GM12878 (cell line): ENCODE results near the gene TAB2. TPM values are rescaled to one million over a fixed set of nuclear protein-coding genes. Genes with fewer than 3 reads are reported as not detected.
A peak's percentile ranks its signal among the peaks of the same experiment; 100 is the strongest.

Experiments
- ATAC-seq: fragments of 200-7000 bp; cut with Tn5 transposase; 3 replicates; pipeline ENCODE4 v1.9.1; 2020; ENCODE audit warnings: mild to moderate bottlenecking, moderate library complexity
- BruUV-seq: library from RNA; stranded (reverse); fragments of 400-500 nt; replicated peaks from 2 replicates; lab custom pipeline; 2021; lab: Mats Ljungman, UMichigan
- CTCF ChIA-PET: fragments of 300-600 bp; sonication (Branson Sonifier 250); formaldehyde crosslinking; extraction: SDS; loops from one replicate; lab custom pipeline; 2021; ENCODE audit warnings: inconsistent platforms; lab: Yijun Ruan, JAX
- POLR2A ChIA-PET: fragments of 350-600 bp; formaldehyde crosslinking; extraction: SDS; loops from one replicate; lab custom pipeline; 2021; ENCODE audit warnings: inconsistent platforms; lab: Charles Lee
- RAD21 ChIA-PET: fragments of 300-600 bp; sonication (Branson Sonifier 250); formaldehyde crosslinking; loops from one replicate; lab custom pipeline; 2023; ENCODE audit warnings: antibody characterized with exemption; ENCODE audit not compliant: unreplicated experiment; lab: Charles Lee
- SMC1A ChIA-PET: fragments of 300-600 bp; sonication (Branson Sonifier 250); formaldehyde crosslinking; loops from one replicate; lab custom pipeline; 2023; ENCODE audit not compliant: unreplicated experiment, uncharacterized antibody; lab: Charles Lee
- DNase-seq: peaks from one replicate; pipeline ENCODE4 v3.0.0-alpha.2; 2011; ENCODE audit warnings: low read depth, low spot score
- FAIRE-seq: peaks from 3 replicates; lab custom pipeline; 2011; peaks lifted over from hg19 to GRCh38; lab: Jason Lieb, UNC
- H2AFZ ChIP-seq: 2 replicates; pipeline ENCODE4 v1.6.0; 2011; ENCODE audit warnings: low read depth, low read length, control low read depth; ENCODE audit not compliant: control insufficient read depth
- H3K27ac ChIP-seq: 2 replicates; pipeline ENCODE4 v1.5.1; 2011; ENCODE audit warnings: control low read depth; ENCODE audit not compliant: control insufficient read depth, insufficient read depth
- H3K27me3 ChIP-seq, 2 experiments: replicated peaks in 1 of 2; 2 replicates each; pipeline versions ENCODE4 v1.6.0 to v1.6.1; 2011; ENCODE audit warnings: low read length in 1 of 2; ENCODE audit not compliant: control insufficient read depth in 2 of 2, insufficient read depth in 2 of 2
- H3K36me3 ChIP-seq, 2 experiments: 2 replicates each; pipeline ENCODE4 v1.5.1; 2011; ENCODE audit warnings: low read length in 1 of 2; ENCODE audit not compliant: control insufficient read depth in 2 of 2, insufficient read depth in 2 of 2
- H3K4me1 ChIP-seq: 2 replicates; pipeline ENCODE4 v1.6.1; 2011; ENCODE audit warnings: mild to moderate bottlenecking, low read length, moderate library complexity, mixed read lengths; ENCODE audit not compliant: control insufficient read depth, insufficient read depth
- H3K4me2 ChIP-seq: 2 replicates; pipeline ENCODE4 v1.6.0; 2011; ENCODE audit warnings: control low read depth; ENCODE audit not compliant: control insufficient read depth, insufficient read depth
- H3K4me3 ChIP-seq: fragments of 200-600 bp; sonication (generic); 2 replicates; pipeline ENCODE4 v1.5.1; 2016
- H3K79me2 ChIP-seq: 2 replicates; pipeline ENCODE4 v1.6.0; 2011; ENCODE audit warnings: low read length; ENCODE audit not compliant: control insufficient read depth, insufficient read depth
- H3K9ac ChIP-seq: 2 replicates; pipeline ENCODE4 v1.8.0; 2011; ENCODE audit warnings: low read length, control low read depth, mixed read lengths; ENCODE audit not compliant: control insufficient read depth, insufficient read depth
- H3K9me3 ChIP-seq: replicated peaks from 3 replicates; pipeline ENCODE4 v1.5.1; 2011; ENCODE audit warnings: mild to moderate bottlenecking, low read length; ENCODE audit not compliant: control insufficient read depth, insufficient read depth
- H4K20me1 ChIP-seq: 2 replicates; pipeline ENCODE4 v1.6.0; 2011; ENCODE audit not compliant: control insufficient read depth, insufficient read depth
- EED ChIP-seq: sonication (generic); IDR thresholded peaks from 2 replicates; pipeline ENCODE4 v1.6.1; 2016; ENCODE audit warnings: antibody characterized with exemption, low read depth
- HDAC6 ChIP-seq: fragments of 200-600 bp; sonication (generic); IDR thresholded peaks from one replicate; pipeline ENCODE4 v1.8.0; 2017; ENCODE audit warnings: antibody characterized with exemption; ENCODE audit not compliant: unreplicated experiment
- KLF5 ChIP-seq: fragments of 450-650 bp; IDR thresholded peaks from 2 replicates; pipeline ENCODE4 v1.6.1; 2014; ENCODE audit warnings: mild to moderate bottlenecking; ENCODE audit not compliant: partially characterized antibody
- RAD21 ChIP-seq: IDR thresholded peaks from 2 replicates; pipeline ENCODE4 v1.6.1; 2011; ENCODE audit warnings: mild to moderate bottlenecking, low read depth, low read length, moderate library complexity; ENCODE audit not compliant: insufficient read depth
- RCOR1 ChIP-seq: conservative IDR thresholded peaks from 2 replicates; pipeline ENCODE4 v1.6.1; 2012; ENCODE audit warnings: low read depth, low read length, improper control_type of control experiment
- RELB ChIP-seq: fragments of 450-650 bp; IDR thresholded peaks from 2 replicates; pipeline ENCODE4 v1.6.1; 2017; ENCODE audit warnings: low read depth, mild to moderate bottlenecking, moderate library complexity
- SPI1 ChIP-seq: IDR thresholded peaks from 2 replicates; pipeline ENCODE4 v1.6.1; 2011; ENCODE audit warnings: low read depth, mild to moderate bottlenecking, low read length, moderate library complexity, borderline replicate concordance; ENCODE audit not compliant: insufficient read depth
- STAT1 ChIP-seq: fragments of 450-650 bp; conservative IDR thresholded peaks from 2 replicates; pipeline ENCODE4 v1.6.1; 2014; ENCODE audit warnings: antibody characterized with exemption, mild to moderate bottlenecking
- WRNIP1 ChIP-seq: IDR thresholded peaks from 2 replicates; pipeline ENCODE4 v1.6.1; 2011; ENCODE audit warnings: low read depth, low read length, improper control_type of control experiment, borderline replicate concordance
- ZBED1 ChIP-seq: IDR thresholded peaks from 2 replicates; pipeline ENCODE4 v1.6.1; 2016; ENCODE audit warnings: borderline replicate concordance
- ZNF24 ChIP-seq: fragments of 450-650 bp; IDR thresholded peaks from 2 replicates; pipeline ENCODE4 v1.6.1; 2017; ENCODE audit warnings: antibody characterized with exemption, mild to moderate bottlenecking
- ZNF274 ChIP-seq: IDR thresholded peaks from one replicate; pipeline ENCODE4 v1.8.0; 2011; ENCODE audit not compliant: insufficient read length, insufficient read depth
- ZZZ3 ChIP-seq: IDR thresholded peaks from 2 replicates; pipeline ENCODE4 v1.6.1; 2011; ENCODE audit warnings: low read depth; ENCODE audit not compliant: control insufficient read depth, insufficient read length
- WGBS: methylation state at CpG from one replicate; pipeline ENCODE4 v1.1.6; 2016; ENCODE audit warnings: low lambda C conversion rate; ENCODE audit not compliant: insufficient replicate concordance, insufficient coverage; ENCODE audit errors: missing lambda C conversion rate; 5-methylcytosine and 5-hydroxymethylcytosine counted together
- in situ Hi-C: fragments of 300-500 bp; cut with MboI; formaldehyde crosslinking; loops from 9 replicates; pipeline ENCODE4 v1.14.3; 2018; ENCODE audit warnings: mixed read lengths
- intact Hi-C: fragments of 100-400 bp; cut with micrococcal nuclease; formaldehyde crosslinking; loops from one replicate; pipeline ENCODE4 v1.14.2; 2022; ENCODE audit not compliant: unreplicated experiment
- polyA plus RNA-seq, 11 experiments: library from polyadenylated mRNA; depleted of rRNA in 4 of 11; unstranded in 6 of 11; stranded (reverse) in 5 of 11; fragments of >200 nt; fragmentation: Nextera tagmentation in 4 of 11; fragmentation: Illumina TruSeq in 1 of 11; extraction: Ambion mirVana in 4 of 11; extraction: Trizol in 1 of 11; gene quantifications; 1 replicate in 1 of 11; 2 replicates in 10 of 11; pipeline versions ENCODE4 v1.2.1 to v1.2.3, GENCODE V29; 2011 to 2016; ENCODE audit warnings: inconsistent platforms in 2 of 11, missing spikeins in 2 of 11, low read depth in 1 of 11
- total RNA-seq, 4 experiments: library from RNA; depleted of rRNA in 3 of 4; stranded (reverse); fragments of >200 nt in 3 of 4; fragmentation: Illumina TruSeq in 1 of 4; extraction: Trizol in 1 of 4; gene quantifications; 2 replicates each; pipeline versions ENCODE4 v1.2.1 to v1.2.3, GENCODE V29; 2013 to 2021
- TF ChIP-seq, protein P1 (sequence below): IDR thresholded peaks from 2 replicates; pipeline ENCODE4 v1.6.1; 2011; ENCODE audit warnings: mild to moderate bottlenecking, low read depth, low read length, moderate library complexity; ENCODE audit not compliant: insufficient replicate concordance
- TF ChIP-seq, protein P2 (sequence below): IDR thresholded peaks from 2 replicates; pipeline ENCODE4 v1.6.1; 2012; ENCODE audit warnings: low read depth, low read length, improper control_type of control experiment
- TF ChIP-seq, protein P3 (sequence below): fragments of 450-650 bp; IDR thresholded peaks from 2 replicates; pipeline ENCODE4 v1.6.1; 2017; ENCODE audit warnings: mild to moderate bottlenecking, moderate library complexity

Gene TAB2
- total and polyA plus RNA-seq, 10 of the 15 experiments (the other 5 are each of a cell fraction or from before 2014, with no cell fraction given): 8.9 to 66.3 (median 23.0) TPM

- BruUV-seq: no TSS peak
- CTCF ChIA-PET: interaction anchor here (0.7 to 1.8 kb wide), 7 partner anchors 18 to 278 kb away, joined by 3 to 6 read pairs (median 3); partner anchors contain the start of gene PPIL4
- FAIRE-seq (peak; percentile 56), ATAC-seq (peak; percentile 83), DNase-seq (no peak)
- H3K27ac ChIP-seq: peak overlapping the region; percentile 49
- H3K9ac ChIP-seq: no peak overlapping the region
- in situ Hi-C loops: no loop called here
- no peaks in the 10 kb centered on the region for H4K20me1 ChIP-seq
- peaks cover 28% of the 10 kb centered on the region; the same call in 1 of the 2 replicates for H3K4me1 ChIP-seq
- no peak overlapping the region for H2AFZ ChIP-seq
- POLR2A ChIA-PET: no interaction called here
- SMC1A ChIA-PET: interaction anchor here (0.8 to 15.8 kb wide), 10 partner anchors 8 to 311 kb away, joined by 3 to 199 read pairs (median 4); no protein-coding TSS in a partner anchor
- H3K4me2 ChIP-seq: peak overlapping the region; percentile 58
- no peak overlapping the region; the same call in 1 of the 2 replicates for H3K4me3 ChIP-seq
- intact Hi-C loops: no loop called here
- RAD21 ChIA-PET: interaction anchor here (1.0 to 2.4 kb wide), 5 partner anchors 11 to 200 kb away, joined by 3 to 8 read pairs (median 4); no protein-coding TSS in a partner anchor
- peaks cover 2 to 3% of the 10 kb centered on the region in 2 experiments; a peak in 3 of 4 replicates for H3K36me3 ChIP-seq
- peaks cover 94% of the 10 kb centered on the region for H3K79me2 ChIP-seq
- H3K27me3 ChIP-seq: no peaks in the 10 kb centered on the region
- WGBS: 11% methylated on average over 1 of the region's 1 CpG
- no peaks in the 10 kb centered on the region; the same call in 2 of the 3 replicates for H3K9me3 ChIP-seq
- no peak for TF ChIP-seq ZNF24
- peak; percentile 79; the same call in 1 of the 2 replicates for TF ChIP-seq EED
- 0 out of 2 replicates have a peak, but pooled peaks have one; percentile 28 for TF ChIP-seq RELB
- peak; percentile 51 for TF ChIP-seq HDAC6
- TF ChIP-seq ZZZ3: no peak
- TF ChIP-seq KLF5: no peak
- TF ChIP-seq, protein P1, sequence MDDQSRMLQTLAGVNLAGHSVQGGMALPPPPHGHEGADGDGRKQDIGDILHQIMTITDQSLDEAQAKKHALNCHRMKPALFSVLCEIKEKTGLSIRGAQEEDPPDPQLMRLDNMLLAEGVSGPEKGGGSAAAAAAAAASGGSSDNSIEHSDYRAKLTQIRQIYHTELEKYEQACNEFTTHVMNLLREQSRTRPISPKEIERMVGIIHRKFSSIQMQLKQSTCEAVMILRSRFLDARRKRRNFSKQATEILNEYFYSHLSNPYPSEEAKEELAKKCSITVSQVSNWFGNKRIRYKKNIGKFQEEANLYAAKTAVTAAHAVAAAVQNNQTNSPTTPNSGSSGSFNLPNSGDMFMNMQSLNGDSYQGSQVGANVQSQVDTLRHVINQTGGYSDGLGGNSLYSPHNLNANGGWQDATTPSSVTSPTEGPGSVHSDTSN: no peak
- no peak for TF ChIP-seq ZBED1
- no peak for TF ChIP-seq RAD21
- peak; percentile 81 for TF ChIP-seq SPI1
- TF ChIP-seq, protein P2, sequence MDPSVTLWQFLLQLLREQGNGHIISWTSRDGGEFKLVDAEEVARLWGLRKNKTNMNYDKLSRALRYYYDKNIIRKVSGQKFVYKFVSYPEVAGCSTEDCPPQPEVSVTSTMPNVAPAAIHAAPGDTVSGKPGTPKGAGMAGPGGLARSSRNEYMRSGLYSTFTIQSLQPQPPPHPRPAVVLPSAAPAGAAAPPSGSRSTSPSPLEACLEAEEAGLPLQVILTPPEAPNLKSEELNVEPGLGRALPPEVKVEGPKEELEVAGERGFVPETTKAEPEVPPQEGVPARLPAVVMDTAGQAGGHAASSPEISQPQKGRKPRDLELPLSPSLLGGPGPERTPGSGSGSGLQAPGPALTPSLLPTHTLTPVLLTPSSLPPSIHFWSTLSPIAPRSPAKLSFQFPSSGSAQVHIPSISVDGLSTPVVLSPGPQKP: no peak
- no peak for TF ChIP-seq STAT1
- TF ChIP-seq ZNF274: no peak
- 0 out of 2 replicates have a peak, but pooled peaks have one; percentile 39 for TF ChIP-seq RCOR1
- TF ChIP-seq, protein P3, sequence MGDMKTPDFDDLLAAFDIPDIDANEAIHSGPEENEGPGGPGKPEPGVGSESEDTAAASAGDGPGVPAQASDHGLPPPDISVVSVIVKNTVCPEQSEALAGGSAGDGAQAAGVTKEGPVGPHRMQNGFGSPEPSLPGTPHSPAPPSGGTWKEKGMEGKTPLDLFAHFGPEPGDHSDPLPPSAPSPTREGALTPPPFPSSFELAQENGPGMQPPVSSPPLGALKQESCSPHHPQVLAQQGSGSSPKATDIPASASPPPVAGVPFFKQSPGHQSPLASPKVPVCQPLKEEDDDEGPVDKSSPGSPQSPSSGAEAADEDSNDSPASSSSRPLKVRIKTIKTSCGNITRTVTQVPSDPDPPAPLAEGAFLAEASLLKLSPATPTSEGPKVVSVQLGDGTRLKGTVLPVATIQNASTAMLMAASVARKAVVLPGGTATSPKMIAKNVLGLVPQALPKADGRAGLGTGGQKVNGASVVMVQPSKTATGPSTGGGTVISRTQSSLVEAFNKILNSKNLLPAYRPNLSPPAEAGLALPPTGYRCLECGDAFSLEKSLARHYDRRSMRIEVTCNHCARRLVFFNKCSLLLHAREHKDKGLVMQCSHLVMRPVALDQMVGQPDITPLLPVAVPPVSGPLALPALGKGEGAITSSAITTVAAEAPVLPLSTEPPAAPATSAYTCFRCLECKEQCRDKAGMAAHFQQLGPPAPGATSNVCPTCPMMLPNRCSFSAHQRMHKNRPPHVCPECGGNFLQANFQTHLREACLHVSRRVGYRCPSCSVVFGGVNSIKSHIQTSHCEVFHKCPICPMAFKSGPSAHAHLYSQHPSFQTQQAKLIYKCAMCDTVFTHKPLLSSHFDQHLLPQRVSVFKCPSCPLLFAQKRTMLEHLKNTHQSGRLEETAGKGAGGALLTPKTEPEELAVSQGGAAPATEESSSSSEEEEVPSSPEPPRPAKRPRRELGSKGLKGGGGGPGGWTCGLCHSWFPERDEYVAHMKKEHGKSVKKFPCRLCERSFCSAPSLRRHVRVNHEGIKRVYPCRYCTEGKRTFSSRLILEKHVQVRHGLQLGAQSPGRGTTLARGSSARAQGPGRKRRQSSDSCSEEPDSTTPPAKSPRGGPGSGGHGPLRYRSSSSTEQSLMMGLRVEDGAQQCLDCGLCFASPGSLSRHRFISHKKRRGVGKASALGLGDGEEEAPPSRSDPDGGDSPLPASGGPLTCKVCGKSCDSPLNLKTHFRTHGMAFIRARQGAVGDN: no peak
- no peak for TF ChIP-seq WRNIP1
These were observed 25.0 kb downstream of the TAB2 start for GRCh38 chr6:149342525-149342924.
